SU-DHL-6 (cell line): ENCODE measurements around the gene NUDC.
A peak's percentile ranks its signal among the peaks of the same experiment; 100 is the strongest.

ENCODE experiments used
- H2AFZ ChIP-seq: fragments of 200-600 bp; sonication (generic); 2 replicates; pipeline ENCODE4 v1.6.1; 2014; ENCODE audit warnings: low read depth, mild to moderate bottlenecking, moderate library complexity, mixed read lengths, antibody characterized with exemption, low read length; ENCODE audit not compliant: severe bottlenecking
- H3F3A ChIP-seq: fragments of 200-600 bp; shearing (Covaris generic); 2 replicates; pipeline ENCODE4 v1.6.0; 2016; ENCODE audit warnings: antibody characterized with exemption, mild to moderate bottlenecking; ENCODE audit not compliant: insufficient read depth
- H3K27ac ChIP-seq: fragments of 200-600 bp; sonication (generic); 2 replicates; pipeline ENCODE4 v1.5.1; 2016; ENCODE audit warnings: low read depth, mild to moderate bottlenecking, low read length, moderate library complexity, mixed read lengths
- H3K27me3 ChIP-seq: fragments of 200-600 bp; sonication (generic), shearing (Covaris generic); 2 replicates; pipeline ENCODE4 v1.6.0; 2014; ENCODE audit warnings: mild to moderate bottlenecking, low read length
- H3K36me3 ChIP-seq: fragments of 200-600 bp; sonication (generic); 2 replicates; pipeline ENCODE4 v1.6.1; 2014; ENCODE audit warnings: mild to moderate bottlenecking, low read length, mixed read lengths
- H3K4me2 ChIP-seq: fragments of 300-600, 200-600 bp; shearing (Covaris generic), sonication (generic); 2 replicates; pipeline ENCODE4 v1.6.0; 2014; ENCODE audit warnings: low read length, low read depth, mild to moderate bottlenecking; ENCODE audit not compliant: poor library complexity, severe bottlenecking
- H3K4me3 ChIP-seq: fragments of 200-600 bp; sonication (generic); 2 replicates; pipeline ENCODE4 v1.5.1; 2014; ENCODE audit warnings: antibody characterized with exemption, low read length, mild to moderate bottlenecking, mixed read lengths; ENCODE audit not compliant: insufficient read depth, poor library complexity, severe bottlenecking
- H3K79me2 ChIP-seq: fragments of 200-600 bp; sonication (generic); 2 replicates; pipeline ENCODE4 v1.6.1; 2014; ENCODE audit warnings: mild to moderate bottlenecking, low read length, moderate library complexity; ENCODE audit not compliant: insufficient read depth
- H3K9ac ChIP-seq: fragments of 200-600 bp; sonication (generic); 2 replicates; pipeline ENCODE4 v1.7.0; 2014; ENCODE audit warnings: mild to moderate bottlenecking, low read length
- H3K9me2 ChIP-seq: fragments of 200-600 bp; sonication (generic); replicated peaks from 2 replicates; pipeline ENCODE4 v1.6.1; 2014; ENCODE audit warnings: low read length; ENCODE audit not compliant: insufficient read depth
- H3K9me3 ChIP-seq: fragments of 200-600 bp; sonication (generic); 2 replicates; pipeline ENCODE4 v1.6.1; 2014; ENCODE audit warnings: low read length, mixed read lengths; ENCODE audit not compliant: insufficient read depth
- H4K20me1 ChIP-seq: fragments of 200-600 bp; sonication (generic); 2 replicates; pipeline ENCODE4 v1.6.1; 2014; ENCODE audit warnings: low read depth, mild to moderate bottlenecking, antibody characterized with exemption, low read length, moderate library complexity, mixed read lengths
- EZH2phosphoT487 ChIP-seq: fragments of 200-600 bp; sonication (generic), shearing (Covaris generic); conservative IDR thresholded peaks from 2 replicates; pipeline ENCODE4 v1.6.1; 2018; ENCODE audit warnings: mild to moderate bottlenecking, antibody characterized with exemption, low read length, moderate library complexity, mixed read lengths
- TF ChIP-seq, protein P1 (sequence below): fragments of 200-600 bp; sonication (generic); IDR thresholded peaks from one replicate; pipeline ENCODE4 v1.5.1; 2017; ENCODE audit warnings: antibody characterized with exemption, mild to moderate bottlenecking, low read length, moderate library complexity; ENCODE audit not compliant: insufficient read depth, poor library complexity, severe bottlenecking

NUDC gene

GRCh38 chr1:26956321-26956720 lies 34.8 kb downstream of the NUDC start:
- Histone ChIP-seq H3K27ac (no peak overlapping the region), H2AFZ (no peak overlapping the region), H3K4me3 (no peak overlapping the region), H3F3A (peaks cover 7% of the 10 kb centered on the region; the same call in 1 of the 2 replicates), H3K9me3 (no peaks in the 10 kb centered on the region), H3K9ac (no peak overlapping the region), H3K9me2 (no peaks in the 10 kb centered on the region), H4K20me1 (no peaks in the 10 kb centered on the region), H3K27me3 (peaks cover 3% of the 10 kb centered on the region; the same call in 1 of the 2 replicates), H3K79me2 (no peaks in the 10 kb centered on the region), H3K4me2 (no peak overlapping the region), H3K36me3 (no peaks in the 10 kb centered on the region)
- TF ChIP-seq, protein P1, sequence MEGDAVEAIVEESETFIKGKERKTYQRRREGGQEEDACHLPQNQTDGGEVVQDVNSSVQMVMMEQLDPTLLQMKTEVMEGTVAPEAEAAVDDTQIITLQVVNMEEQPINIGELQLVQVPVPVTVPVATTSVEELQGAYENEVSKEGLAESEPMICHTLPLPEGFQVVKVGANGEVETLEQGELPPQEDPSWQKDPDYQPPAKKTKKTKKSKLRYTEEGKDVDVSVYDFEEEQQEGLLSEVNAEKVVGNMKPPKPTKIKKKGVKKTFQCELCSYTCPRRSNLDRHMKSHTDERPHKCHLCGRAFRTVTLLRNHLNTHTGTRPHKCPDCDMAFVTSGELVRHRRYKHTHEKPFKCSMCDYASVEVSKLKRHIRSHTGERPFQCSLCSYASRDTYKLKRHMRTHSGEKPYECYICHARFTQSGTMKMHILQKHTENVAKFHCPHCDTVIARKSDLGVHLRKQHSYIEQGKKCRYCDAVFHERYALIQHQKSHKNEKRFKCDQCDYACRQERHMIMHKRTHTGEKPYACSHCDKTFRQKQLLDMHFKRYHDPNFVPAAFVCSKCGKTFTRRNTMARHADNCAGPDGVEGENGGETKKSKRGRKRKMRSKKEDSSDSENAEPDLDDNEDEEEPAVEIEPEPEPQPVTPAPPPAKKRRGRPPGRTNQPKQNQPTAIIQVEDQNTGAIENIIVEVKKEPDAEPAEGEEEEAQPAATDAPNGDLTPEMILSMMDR, result no peak
- TF ChIP-seq EZH2phosphoT487, result no peak

DNA sequence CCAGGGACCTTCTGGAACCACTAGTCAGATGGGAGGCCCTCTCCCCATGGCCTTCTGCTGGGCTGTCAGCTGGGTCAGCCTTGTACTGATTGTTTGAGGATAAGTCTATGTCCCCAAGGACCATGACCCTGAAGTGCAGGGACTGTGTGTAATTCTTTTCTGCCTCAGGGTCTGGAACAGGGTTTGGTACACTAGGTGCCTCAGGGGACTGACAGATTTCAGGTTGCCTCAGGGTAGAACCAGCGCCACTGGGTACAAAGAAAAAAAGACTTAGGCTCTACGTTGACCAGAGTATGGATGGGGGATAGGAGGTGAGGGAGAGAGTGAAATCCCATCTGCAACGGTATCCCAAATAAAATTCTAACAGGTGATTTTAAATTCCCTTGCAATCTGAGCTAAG lies 35.8 kb downstream of the NUDC start:
- TF ChIP-seq EZH2phosphoT487, result no peak
- TF ChIP-seq, protein P1, result no peak
- H3K9ac ChIP-seq, result no peak overlapping the region
- H3K9me2 ChIP-seq, result no peaks in the 10 kb centered on the region
- H3K9me3 ChIP-seq, result no peaks in the 10 kb centered on the region
- no peak overlapping the region for H2AFZ ChIP-seq
- peaks cover 14% of the 10 kb centered on the region; the same call in 1 of the 2 replicates for H3F3A ChIP-seq
- H3K27me3 ChIP-seq, result peaks cover 3% of the 10 kb centered on the region; the same call in 1 of the 2 replicates
- H4K20me1 ChIP-seq, result no peaks in the 10 kb centered on the region
- no peak overlapping the region for H3K27ac ChIP-seq
- no peaks in the 10 kb centered on the region for H3K36me3 ChIP-seq
- no peaks in the 10 kb centered on the region for H3K79me2 ChIP-seq
- no peak overlapping the region for H3K4me3 ChIP-seq
- no peak overlapping the region for H3K4me2 ChIP-seq

DNA sequence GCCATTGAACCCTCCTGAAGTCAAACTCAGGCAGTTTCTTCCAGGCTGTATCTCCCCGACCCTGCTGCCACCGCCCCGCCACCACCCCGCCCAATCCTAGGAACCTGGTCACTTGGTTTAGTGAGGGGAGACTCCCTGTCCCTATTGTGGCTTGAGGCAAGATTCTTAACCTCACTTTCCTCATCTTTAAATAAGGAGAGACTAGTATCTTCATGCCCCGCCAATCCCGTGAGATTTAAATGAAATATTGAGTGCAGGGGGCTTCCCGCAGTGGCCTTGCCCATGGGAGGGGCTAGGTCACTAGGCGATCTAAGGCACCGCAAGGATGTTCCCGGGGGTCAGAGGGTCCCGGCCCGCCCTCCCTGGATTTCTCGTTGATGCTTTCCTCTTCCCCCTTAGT lies 37.7 kb downstream of the NUDC start:
- Histone ChIP-seq H4K20me1 (no peaks in the 10 kb centered on the region), H3K4me2 (peak overlapping the region; percentile 61), H3K9ac (no peak overlapping the region), H3K36me3 (no peaks in the 10 kb centered on the region), H3K27ac (no peak overlapping the region), H3K9me3 (no peaks in the 10 kb centered on the region), H3K9me2 (no peaks in the 10 kb centered on the region), H3F3A (peaks cover 14% of the 10 kb centered on the region; the same call in 1 of the 2 replicates), H2AFZ (no peak overlapping the region), H3K4me3 (no peak overlapping the region), H3K79me2 (no peaks in the 10 kb centered on the region), H3K27me3 (peaks cover 3% of the 10 kb centered on the region; the same call in 1 of the 2 replicates)
- no peak for TF ChIP-seq EZH2phosphoT487
- TF ChIP-seq, protein P1, result no peak
